Activated CD8-positive, alpha-beta memory T cell treated with anti-CD3 and anti-CD28 coated beads, Interleukin-2, amount 50 U/mL, for 24 hours (primary cell): ENCODE results near the gene CAST.
"Not testable (repeated sequence)": the region's sequence is repeated elsewhere in the genome, so short reads cannot be mapped to it uniquely, and the experiment has no call there.

Source experiments
- DNase-seq: peaks from one replicate; pipeline ENCODE4 v3.0.0-alpha.2; 2020; ENCODE audit errors: extremely low read depth

The CAST gene

GRCh38 chr5:96661855-96662724 is at the start of gene CAST:
TSS of gene CAST (plus strand) at chr5:96662376. CDS start at chr5:96662423, 47 bp downstream.
- peak; percentile 50 for DNase-seq

DNA sequence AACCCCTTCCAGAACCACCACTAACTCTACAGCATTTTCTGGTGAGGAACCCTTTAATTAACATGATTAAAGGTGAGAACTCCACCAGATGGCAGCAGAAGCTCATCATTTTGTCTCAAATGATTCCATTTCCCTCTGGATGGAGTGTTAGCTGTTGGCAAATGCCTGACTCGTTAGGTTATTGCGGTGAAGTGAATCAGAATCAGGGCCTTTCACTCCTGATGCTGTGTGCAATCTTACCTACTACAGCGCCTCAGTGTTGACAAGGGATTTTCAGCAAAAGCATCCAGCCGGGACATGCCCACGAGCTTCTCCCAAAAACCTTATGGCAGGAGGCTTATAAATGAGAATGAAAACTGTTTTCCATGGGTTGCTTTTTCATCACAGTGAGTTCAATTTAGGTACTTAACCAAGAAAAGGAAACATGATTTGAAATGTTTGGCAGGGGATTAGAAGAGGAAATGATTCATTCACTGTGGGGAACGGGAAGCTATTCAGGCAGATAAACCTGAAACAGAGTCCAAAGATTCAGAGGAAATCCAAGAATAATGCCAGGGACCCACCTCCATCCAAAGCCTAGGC is 48.0 kb upstream of the CAST start:
- DNase-seq = peak; percentile 8

DNA sequence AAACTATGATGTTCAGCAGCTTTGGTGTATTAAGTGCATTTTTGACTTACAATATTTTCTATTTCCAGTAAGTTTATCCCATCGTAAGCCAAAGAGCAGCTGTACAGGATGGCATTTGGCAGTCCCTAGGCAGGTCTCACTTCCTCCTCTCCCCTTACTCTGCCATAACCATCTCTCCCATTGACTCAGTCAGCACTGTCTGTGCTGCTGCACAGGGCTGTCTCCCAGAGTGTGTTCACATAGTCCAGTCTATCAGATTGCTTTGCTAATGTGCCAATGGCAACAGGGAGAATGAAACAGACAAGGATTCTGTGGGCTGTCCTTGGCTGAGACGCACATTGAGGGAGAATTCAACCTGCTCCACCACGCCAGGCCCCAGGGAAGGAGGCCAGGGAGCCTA is 47.0 kb upstream of the CAST start:
- DNase-seq = no peak

- DNase-seq = no peak
Measured at GRCh38 chr5:96616801-96617200, 45.4 kb upstream of the CAST start.

DNA sequence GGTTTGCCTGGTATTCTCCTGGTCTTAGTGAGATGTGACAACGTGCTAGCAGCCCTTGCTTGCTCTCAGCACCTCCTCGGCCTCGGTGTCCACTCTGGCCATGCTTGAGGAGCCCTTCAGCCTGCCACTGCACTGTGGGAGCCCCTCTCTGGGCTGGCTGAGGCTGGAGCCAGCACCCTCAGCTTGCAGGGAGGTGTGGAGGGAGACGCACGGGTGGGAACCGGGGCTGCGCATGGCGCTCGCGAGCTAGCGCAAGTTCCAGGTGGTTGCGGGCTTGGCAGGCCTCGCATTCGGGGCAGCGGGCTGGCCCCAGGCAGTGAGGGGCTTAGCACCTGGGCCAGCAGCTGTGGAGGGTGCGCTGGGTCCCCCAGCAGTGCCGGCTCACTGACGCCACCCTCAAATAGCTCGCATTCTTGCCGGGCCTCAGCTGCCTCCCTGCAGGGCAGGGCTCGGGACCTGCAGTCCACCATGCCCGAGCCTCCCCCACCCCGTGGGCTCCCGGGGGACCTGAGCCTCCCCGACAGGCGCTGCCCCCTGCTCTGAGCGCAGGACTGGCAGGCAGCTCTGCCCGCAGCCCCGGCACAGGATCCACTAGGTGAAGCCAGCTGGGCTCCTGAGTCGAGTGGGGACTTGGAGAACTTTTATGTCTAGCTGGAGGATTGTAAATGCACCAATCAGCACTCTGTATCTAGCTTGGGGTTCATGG is 43.7 kb upstream of the CAST start:
- DNase-seq = not testable (repeated sequence)

DNA sequence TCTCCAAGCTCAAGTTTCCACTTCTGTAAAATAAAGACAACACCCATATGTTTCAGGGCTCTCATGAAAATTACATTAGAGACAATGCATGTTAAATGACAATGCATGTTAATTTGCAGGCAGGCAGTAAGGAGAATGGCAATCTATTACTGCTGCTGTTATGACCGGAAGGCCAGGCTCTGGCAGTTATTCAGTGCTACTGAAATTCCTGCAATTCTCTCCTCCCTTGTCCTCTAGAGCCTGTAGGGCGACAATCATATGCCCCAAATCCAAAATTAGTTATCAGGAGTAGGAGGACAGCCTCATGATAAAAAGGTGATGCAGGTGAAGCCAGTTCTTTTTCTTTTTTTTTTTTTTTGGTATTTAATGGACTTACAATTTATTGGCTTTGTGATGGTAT is 42.2 kb upstream of the CAST start:
- no peak for DNase-seq

- no peak for DNase-seq
Measured at GRCh38 chr5:96624596-96624995, 37.6 kb upstream of the CAST start.

- DNase-seq = no peak
Measured at GRCh38 chr5:96625365-96625764, 36.8 kb upstream of the CAST start.

DNA sequence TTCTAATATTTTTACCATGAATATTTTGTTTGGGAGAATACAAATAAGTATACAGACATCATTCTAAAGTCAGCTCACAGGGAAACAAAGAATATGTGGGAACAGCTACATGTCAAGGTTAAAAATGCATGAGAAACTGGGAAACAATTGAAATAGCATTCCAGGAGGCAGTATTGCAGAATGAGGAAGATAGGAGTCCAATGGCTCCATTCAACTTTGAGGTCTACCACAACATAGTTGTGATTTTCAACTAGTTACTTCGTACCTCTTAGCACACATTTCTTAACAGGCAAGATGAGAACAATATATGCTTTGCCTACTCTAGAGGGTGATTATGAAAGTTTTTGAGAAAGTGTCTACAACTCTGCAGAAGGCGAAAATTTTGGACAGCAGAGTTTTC is 35.2 kb upstream of the CAST start:
- no peak for DNase-seq

GRCh38 chr5:96627792-96628398 is 34.3 kb upstream of the CAST start:
- DNase-seq = no peak

- DNase-seq = no peak
Measured at GRCh38 chr5:96628406-96628805, 33.8 kb upstream of the CAST start.

GRCh38 chr5:96629774-96630173 is 32.4 kb upstream of the CAST start:
- DNase-seq = no peak

- no peak for DNase-seq
Measured at GRCh38 chr5:96633820-96634219, 28.4 kb upstream of the CAST start.

- no peak for DNase-seq
Measured at GRCh38 chr5:96634881-96635280, 27.3 kb upstream of the CAST start.

- DNase-seq = no peak
Measured at GRCh38 chr5:96636046-96636445, 26.1 kb upstream of the CAST start.

GRCh38 chr5:96636594-96636993 is 25.6 kb upstream of the CAST start:
- no peak for DNase-seq

DNA sequence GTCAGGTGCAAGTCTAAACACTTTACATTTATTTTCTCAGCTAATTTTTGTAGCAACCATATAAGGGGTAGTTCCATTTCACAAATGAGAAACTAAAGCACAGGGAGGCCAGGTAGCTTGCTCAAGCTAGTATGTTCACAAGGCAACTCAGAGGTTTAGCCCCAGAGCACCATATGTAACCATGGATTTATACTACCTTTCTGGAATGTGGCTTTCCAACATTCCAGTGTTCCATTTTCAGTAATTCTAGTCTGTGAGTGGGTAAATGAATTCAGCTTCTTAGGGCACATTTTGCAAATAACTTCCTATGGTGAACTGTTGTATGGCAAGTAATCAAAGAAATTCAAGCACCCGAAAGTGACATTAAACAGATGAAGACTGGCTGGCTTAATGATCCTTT is 25.0 kb upstream of the CAST start:
- no peak for DNase-seq

GRCh38 chr5:96638561-96638960 is 23.6 kb upstream of the CAST start:
- DNase-seq = no peak

DNA sequence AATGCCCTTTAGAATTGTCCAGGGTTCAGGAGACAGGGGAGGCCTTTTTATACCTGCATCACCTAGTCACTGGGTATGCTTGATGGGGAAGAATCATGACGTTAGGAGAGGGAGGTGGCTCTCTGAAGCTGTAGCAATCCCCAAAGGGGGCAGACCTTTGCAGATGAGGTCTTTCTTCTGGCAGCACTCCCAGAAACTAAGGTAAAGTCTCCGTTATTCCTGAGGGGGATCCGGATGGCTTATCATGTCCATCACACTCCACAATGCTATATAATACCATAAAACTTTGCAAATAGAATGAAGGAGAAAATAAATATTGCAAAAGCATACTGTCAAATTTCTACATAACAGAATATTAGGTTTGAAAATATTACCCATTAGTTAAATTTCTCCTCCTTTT is 21.5 kb upstream of the CAST start:
- DNase-seq = no peak

GRCh38 chr5:96641368-96642280 is 20.6 kb upstream of the CAST start:
- no peak for DNase-seq

DNA sequence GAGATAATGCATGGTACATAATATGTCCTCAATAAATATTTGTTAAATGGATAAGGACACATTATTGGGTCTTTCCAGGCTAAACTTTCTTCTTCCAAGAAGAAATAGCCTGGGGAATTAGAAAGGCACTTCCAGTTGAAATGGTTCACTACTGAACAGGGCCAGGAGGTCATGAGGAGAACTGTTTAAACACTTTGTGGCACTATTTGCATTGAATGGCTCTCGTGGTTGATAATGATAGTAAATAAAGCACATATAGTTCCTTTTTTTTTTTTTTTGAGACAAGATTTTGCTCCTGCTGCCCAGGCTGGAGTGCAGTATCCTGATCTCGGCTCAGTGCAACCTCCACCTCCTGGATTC is 19.9 kb upstream of the CAST start:
- no peak for DNase-seq
